ENCODE data around the gene TMEM9. TPM values are rescaled to one million over a fixed set of nuclear protein-coding genes. Genes with fewer than 3 reads are reported as not detected.

The TMEM9 gene
- 33.7 and 66.5 TPM in 2 replicates for total RNA-seq

DNA sequence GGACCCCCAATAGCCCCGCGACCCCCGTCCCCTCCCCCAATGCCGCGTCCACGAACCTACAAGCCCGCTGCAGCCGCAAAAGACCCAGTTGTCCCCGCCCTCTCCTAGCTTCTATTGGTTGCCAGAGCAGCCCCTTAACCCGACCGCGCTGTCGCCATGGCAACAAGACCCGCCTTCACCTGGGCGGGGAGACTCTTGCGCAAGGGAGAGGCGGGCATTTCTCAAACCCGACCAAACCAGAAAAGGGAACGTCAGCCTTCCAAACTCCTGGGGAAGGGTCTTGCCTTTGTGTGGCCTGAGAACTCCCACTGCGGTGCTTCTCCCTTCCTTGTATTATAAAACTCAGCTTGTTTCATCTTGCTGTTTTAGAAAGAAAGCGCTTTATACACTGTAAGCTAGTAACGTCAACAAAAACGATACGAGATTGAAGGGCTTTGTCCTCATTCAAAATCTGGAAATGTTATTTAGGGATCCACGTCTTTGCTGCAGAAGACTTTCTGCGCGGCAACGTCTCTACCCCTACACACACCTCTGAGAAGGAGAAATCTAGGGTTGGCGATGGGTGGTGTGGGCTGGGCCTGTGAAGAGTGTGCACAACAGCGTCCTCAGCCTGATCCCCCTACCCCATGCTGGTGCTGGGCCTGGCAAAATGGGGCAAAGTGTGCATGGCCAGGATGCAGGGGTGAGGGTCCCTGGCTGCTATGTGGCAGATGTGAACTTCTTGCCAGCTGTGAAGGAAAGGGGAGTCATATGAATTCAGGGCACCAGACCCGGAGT lies at the start of gene TMEM9:
Gene TMEM9, minus strand, starts transcription at position 86 of the 777 bp plus-strand sequence. CDS start 551 bp downstream, outside the sequence.

DNA sequence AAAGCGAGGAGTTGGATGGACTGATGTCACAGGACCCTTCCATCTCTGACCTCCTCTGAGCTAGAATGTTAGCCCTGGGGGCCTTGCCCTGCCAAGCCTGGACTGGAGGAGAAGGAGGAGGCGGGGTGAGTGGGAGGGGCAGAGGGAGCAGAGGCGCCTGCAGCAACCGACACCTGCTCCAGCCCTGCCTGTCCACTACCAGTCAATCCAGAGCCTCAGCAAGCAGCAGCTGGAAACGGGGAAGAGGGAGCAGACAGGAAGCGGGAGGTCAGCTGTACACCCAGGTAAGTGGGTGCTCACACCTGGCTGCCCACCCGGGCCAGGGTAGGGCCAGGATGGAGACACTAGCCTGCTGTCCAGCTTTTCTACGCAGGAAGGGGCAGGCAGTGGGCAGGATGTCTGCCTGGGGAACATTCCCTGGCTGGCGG lies 36.4 kb upstream of the TMEM9 start, which contains the start of gene IGFN1:
Gene IGFN1, plus strand, starts transcription at position 201 of the 428 bp plus-strand sequence. CDS start 2,470 bp downstream, outside the sequence.

DNA sequence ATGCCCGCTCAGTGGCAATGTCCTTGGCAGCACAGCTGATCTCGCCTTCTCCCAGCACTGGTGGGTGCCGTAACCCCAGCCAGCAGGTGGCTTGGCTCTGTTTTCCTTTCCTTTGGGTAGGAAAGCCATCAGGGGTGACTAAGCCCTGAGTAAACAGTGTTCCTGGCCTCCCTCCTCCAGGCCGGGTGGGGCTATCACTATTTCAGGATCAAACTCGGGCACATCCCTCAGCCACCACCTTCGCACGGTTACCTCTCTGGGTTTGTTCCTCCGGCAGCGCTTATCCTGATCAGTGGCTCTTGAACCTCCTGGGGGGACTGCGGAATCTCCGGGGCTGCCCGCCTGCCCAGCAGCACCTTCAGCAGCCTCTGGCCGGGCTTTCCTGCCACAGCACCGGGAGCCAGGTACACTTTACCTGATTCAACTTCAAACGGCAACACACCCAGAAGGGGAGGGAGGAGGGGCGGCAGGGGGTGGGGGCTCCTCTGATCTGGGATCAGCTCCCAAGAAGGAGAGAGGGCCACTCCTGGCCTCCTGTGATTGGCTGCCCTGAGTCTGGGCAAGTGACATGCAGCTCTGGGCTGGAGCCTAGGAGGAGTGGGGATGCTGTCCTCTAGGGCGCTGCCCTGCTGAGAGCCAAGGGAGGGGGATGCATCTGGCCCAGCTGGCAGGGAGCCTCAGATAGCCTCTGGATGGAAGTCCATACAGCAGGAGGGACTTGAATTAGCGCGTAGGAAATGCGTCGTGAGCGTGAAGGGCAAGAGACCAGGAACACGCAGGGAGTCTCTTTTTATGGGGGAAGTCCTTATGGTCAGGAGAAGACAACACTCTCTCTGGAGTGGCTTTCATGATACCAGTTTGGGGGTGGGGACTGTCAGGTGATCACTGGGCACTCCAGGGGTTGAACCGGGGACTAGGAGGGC lies 27.2 kb downstream of the TMEM9 start, which contains the start of gene ASCL5:
Gene ASCL5, minus strand, starts transcription at position 353 of the 923 bp plus-strand sequence. CDS start 11,812 bp downstream, outside the sequence.

DNA sequence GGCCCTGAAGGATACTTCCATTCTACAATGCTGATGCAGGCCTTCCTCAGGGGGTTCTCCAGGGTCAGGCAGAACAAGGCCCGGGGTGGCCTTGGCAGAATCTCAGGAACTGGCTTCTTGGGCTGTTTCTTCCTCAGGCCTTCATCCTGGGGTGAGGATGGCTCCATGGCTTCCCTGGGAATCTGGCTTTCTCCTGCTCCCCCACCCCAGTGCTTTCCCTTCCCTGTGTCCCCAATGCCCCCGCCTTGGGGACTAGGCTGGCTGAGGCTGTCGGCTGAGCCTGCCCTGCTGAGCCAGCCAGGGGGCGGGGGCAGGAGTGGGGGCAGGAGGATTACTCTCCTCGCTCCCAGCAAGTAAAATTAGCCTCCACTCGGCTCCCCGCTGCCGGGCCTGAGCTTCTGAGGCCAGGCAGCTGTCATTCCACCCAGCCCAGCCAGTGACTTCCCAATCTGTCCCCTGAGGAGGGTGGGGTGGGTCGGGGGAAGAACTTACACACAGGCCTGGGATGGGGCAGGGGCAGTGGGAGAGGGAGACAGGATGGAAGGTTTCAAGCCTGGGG lies 42.0 kb downstream of the TMEM9 start, which contains the start of gene CACNA1S:
Gene CACNA1S, minus strand, starts transcription at position 254 of the 559 bp plus-strand sequence. Its CDS starts 87 bp downstream, at position 167.

Other genes starting within 250 kb of the TMEM9 start
- 1.3 and 3.8 TPM in 2 replicates for gene KIF21B, start 130.8 kb downstream of the TMEM9 start, total RNA-seq
- gene CACNA1S, start 42.0 kb downstream of the TMEM9 start, total RNA-seq: not detected in 2 replicates
- gene ASCL5, start 27.3 kb downstream of the TMEM9 start, total RNA-seq: not detected in 2 replicates
- gene IGFN1, start 36.4 kb upstream of the TMEM9 start, total RNA-seq: under 0.01 TPM in 1 of 2 replicates, not detected in the other
- 0.16 and 1.3 TPM in 2 replicates for gene PKP1, start 129.0 kb upstream of the TMEM9 start, total RNA-seq
- gene TNNT2, start 223.2 kb upstream of the TMEM9 start, total RNA-seq: not detected in 2 replicates
- 0.16 TPM in 1 of 2 replicates, not detected in the other for gene LAD1, start 244.8 kb upstream of the TMEM9 start, total RNA-seq